ENCODE results near the gene TDRD10.

The TDRD10 gene

DNA sequence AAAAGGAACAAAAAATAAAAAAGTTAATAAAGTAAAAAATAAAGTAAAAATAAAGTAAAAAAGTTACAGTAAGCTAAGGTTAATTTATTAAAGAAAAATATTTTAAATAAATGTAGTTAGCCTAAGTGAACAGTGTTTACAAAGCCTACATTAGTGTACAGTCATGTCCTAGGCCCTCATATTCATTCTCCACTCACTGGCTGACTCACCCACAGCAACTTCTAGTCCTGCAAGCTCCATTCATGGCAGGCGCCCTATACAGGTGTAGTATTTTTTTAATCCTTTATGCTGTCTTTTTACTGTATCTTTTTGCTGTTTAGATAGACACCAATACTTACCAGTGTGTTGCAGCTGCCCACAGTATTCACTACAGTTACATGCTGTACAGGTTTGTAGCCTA lies 93.6 kb downstream of the TDRD10 start:
- TF ChIP-seq, protein P1, sequence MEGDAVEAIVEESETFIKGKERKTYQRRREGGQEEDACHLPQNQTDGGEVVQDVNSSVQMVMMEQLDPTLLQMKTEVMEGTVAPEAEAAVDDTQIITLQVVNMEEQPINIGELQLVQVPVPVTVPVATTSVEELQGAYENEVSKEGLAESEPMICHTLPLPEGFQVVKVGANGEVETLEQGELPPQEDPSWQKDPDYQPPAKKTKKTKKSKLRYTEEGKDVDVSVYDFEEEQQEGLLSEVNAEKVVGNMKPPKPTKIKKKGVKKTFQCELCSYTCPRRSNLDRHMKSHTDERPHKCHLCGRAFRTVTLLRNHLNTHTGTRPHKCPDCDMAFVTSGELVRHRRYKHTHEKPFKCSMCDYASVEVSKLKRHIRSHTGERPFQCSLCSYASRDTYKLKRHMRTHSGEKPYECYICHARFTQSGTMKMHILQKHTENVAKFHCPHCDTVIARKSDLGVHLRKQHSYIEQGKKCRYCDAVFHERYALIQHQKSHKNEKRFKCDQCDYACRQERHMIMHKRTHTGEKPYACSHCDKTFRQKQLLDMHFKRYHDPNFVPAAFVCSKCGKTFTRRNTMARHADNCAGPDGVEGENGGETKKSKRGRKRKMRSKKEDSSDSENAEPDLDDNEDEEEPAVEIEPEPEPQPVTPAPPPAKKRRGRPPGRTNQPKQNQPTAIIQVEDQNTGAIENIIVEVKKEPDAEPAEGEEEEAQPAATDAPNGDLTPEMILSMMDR (IDR thresholded peaks at IDR 0.05; ENCODE audit: insufficient read depth, low read length, missing control alignments), result no peak
- no peak overlapping the region for H3K4me3 ChIP-seq (ENCODE audit: low read depth, low read length)
- ChIA-PET CTCF (interaction anchor here (1.3 to 1.7 kb wide), 3 partner anchors 9 to 36 kb away, joined by 4 to 9 read pairs (median 7); no protein-coding TSS in a partner anchor), POLR2A (no interaction called here)
- no peak for DNase-seq (ENCODE audit: low read depth, low spot score)
